HUDEP-2 (cell line): ENCODE results near the gene MAP3K10.

Experiments
- DNase-seq, 76 experiments: peaks; one replicate each; lab custom pipeline; 2025; ENCODE audit not compliant: unreplicated experiment in 76 of 76; lab: John Stamatoyannopoulos, UW

Gene MAP3K10

DNA sequence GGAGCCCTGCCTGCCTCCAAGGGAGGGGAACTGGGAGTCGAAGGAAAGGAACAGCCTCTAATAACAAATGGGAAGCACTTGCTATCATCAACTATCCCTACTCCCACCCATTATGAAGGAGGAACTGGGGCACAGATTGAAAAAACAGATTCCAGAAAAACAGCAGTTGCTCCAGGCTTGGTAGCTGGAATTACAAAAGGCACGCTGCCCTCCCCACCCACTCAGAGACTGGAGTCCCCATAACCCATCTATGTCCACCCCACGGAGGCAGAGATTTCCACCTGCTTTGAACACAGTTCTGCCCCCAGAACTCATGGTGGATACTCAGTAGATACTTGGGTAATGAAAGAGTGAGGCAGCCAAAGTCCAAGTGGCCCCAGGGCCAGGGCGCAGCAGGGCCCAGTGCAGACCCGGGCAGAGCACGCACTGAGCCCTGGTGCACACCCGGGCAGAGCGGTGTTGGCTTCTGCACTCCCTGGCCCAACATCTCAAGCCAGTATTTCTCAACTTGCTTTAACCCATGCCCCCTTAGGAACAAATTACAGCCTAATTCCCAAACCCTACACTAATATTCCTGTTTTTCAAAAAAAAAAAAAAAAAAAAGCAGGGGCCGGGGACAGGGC lies 54.4 kb downstream of the MAP3K10 start:
- no peak for DNase-seq

DNA sequence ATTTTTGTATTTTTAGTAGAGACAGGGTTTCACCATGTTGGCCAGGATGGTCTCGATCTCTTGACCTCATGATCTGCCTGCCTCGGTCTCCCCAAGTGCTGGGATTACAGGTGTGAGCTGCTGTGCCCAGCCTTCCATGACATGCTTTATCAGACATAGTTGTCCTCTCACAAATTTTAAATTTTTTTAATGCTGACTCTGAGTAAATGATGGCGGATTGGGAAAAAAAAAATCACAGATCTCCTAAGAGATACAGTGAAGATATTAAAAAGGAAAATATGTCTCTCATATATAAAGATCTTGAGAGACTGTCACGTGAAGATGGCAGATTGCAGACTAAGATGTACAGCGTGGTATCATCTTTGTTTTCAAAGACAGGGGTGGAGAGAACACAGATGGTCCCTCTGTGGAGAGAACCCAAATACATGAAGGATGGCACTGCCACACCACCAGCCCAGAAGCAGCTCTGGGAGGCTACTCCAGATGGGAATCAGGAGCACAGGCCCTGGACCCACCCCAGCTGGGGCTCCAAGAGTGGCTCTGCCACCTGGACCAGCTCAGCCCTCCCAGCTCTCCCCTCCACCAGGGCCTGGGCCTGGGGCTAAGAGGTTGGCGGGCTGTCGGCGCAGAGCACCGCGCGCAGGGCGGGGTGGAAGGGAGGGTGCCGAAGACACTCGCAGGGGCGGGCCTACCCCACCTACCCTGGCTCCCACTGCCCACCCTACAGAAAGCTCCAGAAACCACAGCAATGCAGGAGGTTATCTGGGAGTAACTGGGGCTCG lies 55.3 kb downstream of the MAP3K10 start:
- no peak for DNase-seq

DNA sequence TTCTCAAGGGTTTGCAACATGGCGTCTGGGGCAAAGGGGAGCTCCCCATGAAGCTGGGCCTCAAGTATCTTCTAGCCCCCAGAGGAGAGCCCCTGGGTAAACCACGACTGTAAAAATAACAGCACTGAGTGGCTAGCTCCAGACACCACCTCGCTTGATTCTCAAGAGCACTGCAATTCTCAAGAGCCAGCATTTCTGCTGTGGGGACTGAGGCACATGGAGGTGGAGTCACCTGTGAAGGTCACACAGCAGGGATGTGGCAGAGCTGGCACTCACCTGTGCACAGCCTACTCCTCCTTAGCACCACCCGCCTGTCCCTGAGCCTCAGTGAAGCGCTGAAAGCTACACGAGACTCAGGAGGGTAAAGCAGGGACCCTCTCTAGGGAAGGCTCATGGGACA lies 56.0 kb downstream of the MAP3K10 start:
- no peak for DNase-seq

DNA sequence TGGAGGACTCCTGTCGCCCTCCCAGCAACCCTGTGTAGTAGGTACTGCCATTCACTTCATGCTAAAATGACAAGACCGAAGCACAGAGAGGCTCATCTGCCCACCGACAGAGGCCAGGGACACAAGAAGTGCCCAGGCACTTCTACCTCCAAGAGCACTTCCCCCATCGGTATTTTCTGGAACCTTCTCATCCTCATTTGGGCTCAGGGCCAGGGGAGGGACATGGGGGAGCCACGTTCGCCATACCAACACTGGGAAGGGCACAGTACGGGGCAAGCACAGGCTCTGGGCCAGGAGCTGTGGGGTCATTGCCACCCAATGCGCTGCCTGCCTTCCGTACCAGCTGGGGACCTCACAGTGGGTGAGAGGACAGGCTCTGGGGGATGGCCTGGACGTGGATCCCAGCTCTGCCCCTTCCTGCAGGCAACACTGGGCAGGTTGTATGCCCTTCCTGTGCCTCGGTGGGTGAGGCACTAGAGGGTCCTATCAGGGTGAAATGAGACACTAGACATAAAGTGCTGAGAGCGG lies 56.6 kb downstream of the MAP3K10 start:
- DNase-seq = no peak

DNA sequence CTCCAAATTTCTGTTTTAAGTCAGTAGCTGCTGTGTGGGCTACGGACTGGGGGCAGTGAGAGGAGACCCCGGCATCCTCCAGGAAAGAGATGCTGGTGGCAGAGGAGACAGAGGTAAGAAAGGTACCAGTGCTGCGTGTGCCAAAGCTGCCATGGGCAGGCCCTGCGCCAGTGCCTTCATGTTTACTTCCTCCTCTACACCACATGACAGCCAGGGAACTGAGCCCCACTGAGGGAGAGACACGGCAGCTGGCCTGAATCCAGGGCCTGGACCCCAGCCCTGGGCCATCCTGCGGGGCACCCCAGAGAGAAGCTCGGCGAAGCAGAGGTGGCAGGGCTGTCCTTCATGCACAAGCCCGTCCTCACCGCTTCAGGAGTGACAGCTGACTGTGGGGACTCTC lies 58.0 kb downstream of the MAP3K10 start:
- no peak for DNase-seq

DNA sequence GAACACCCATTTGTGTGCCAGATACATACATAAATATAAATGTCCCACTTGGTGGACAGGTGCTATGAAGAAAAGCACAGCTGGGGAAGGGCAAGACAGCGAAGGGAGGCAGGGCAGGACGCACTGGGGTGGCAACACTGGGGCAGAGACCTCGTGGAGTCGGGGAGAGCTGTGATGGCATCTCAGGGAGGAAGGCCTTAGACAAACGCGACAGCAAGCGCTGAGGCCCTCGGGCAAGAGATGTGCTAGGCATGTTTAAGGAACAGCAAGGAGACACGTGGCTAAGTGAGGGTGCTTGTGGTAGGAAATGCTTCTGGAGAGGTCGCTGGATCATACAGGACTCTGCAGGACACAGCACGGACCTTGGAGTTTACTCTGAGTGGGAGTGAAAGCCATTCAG lies 58.6 kb downstream of the MAP3K10 start:
- no peak for DNase-seq

DNA sequence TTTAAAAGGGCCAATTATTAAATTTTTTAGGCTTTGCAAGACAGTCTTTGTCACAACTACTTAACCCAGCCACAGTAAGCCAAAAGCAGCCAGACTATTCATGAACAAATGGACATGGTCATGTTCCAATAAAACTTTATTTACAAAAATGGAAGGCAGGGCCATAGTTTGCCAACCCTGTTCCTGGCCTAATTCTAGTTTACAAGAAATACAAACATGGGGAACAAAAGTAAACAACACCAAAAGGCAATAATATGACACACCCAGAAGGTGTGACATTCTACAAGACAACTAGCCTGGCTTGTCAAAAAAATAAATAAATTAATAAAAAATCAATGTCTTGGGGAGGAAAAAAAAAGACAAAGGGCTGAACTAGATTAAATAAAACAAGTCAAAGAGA lies 60.0 kb downstream of the MAP3K10 start:
- DNase-seq = no peak

DNA sequence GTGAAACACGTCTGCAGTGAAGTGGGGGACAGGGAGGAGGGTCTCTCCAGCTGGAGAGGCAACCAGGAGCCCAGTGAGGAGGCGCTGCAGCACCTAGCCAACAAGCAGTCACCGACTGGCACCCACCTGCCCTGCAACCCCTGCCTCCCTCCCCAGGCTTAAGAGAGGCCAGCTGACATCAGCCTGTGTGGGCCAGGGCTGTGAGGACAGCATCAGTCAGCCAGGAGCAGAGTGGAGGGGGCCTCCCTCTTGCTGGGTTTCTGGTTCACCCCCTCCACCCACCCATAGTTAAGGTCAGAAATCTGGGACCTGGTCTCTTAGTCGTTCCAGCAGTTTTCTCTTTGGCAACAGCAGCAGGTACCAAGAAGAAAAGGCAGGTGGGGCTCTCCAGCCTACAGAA lies 60.8 kb downstream of the MAP3K10 start:
- DNase-seq = no peak

DNA sequence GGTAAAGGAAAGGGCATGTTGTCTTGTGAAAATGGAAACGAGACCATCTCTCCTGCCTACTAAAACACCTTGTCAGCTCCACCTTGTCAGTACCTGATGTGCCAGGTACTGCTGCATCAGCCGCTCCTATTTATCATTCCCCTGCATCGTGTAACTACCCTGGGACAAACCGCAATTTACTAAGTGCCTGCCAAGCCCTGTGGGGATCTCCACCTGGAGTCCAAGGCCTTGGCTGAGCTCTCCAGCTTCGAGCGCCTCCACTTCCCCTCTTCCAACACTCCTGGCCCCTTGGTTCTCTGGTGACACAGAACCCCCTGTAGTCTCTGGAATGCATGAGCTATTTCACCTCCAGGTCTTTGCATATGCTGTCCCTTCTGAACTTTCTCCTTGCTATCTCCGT lies 61.2 kb downstream of the MAP3K10 start:
- DNase-seq = no peak

DNA sequence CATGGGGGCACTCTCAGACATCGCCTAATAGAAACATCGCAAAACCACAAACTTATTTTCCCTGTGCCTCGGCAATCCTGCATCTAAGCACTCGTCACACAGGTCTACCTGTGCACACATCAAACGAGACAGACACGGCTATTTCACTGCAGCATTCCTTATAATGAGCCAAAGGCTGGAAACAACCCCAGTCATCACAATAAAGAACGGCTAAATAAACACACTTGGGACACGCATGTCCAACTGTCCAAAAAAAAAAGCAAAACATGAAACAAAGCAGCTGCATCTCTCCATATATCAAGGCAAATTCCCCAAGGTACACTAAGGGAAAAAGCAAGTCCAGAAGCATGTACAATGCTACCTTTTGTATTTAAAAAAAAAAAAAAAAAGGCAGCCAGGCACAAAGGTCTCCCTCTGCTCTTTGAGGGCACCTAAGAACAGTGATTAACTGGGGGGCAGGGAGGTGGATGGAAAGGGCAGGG lies 62.4 kb downstream of the MAP3K10 start:
- no peak for DNase-seq

DNA sequence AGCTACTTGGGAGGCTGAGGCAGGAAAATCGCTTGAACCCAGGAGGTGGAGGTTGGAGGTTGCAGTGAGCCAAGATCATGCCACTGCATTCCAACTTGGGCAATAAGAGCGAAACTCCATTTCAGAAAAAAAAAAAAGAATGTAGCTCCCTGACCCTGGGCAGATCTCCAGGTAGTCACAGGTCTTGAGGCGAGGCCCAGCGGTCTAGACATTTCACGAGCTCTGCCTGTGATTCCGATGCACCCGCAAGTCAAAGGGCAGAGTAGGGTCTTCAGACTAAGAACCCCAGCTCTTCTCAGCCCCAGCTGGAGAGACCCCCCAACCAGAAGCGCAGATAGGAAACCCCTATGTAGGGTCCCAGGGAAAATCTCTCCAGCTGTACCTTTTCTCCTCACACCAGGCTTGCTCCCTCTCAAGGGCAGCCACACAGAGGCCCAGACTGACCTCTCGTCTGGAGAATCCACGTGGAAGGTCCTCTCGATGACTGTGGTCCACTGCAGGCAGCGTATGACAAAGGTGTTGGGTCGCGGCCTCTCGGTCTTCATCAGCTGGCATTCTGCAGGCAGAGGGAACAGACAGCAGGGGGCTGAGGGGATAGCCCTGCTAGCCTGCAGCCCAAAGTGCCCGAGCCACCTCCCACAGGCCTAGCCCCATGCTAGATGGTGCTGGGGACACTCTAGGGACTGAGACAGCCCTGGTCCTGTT lies 63.6 kb downstream of the MAP3K10 start:
- no peak for DNase-seq

DNA sequence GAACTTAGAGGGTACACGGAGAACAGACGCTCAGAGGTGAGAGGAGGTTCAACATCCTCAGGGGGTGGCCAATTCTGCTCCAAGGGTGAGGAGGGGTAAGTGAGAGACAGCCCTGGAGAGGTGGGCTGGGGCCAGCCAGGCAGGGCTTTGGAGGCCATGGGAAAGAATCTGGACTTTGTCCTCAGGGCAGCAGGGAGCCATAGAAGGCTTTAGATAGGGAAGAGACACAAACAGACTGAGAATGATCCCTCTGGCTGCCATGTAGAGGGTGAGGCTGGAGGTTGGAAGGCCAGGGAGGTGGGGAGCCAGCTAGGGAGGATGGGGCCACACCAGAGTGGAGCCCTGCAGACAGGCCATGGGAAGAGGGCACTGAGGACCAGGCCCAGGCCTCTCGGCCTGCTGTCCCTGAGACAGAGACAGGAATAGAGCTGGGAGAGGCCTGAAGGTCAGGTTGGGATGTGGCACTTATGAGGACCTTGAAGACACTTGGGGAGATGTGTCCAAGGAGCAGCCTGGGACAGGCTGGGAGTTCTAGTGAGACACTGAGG lies 64.5 kb downstream of the MAP3K10 start:
- DNase-seq = no peak

DNA sequence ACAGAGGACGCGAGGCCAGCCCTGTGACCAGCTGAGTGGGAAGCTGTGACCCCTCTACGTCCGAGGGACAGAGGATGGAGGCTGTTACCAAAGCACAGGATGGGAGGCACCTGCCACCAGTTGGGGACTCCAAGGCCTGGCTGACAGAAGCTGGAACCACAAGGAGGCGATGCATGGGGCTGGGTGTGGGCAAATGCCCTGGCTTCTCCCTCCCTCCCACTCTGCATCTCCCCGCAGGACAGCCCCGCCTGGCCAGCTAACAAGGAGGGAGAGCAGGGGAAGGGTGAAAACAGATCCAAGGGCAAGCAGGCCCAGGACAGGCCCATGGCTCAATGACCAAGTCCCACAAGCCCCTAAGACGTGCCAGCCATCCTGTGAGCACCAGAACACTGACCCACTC lies 65.3 kb downstream of the MAP3K10 start:
- no peak for DNase-seq

DNA sequence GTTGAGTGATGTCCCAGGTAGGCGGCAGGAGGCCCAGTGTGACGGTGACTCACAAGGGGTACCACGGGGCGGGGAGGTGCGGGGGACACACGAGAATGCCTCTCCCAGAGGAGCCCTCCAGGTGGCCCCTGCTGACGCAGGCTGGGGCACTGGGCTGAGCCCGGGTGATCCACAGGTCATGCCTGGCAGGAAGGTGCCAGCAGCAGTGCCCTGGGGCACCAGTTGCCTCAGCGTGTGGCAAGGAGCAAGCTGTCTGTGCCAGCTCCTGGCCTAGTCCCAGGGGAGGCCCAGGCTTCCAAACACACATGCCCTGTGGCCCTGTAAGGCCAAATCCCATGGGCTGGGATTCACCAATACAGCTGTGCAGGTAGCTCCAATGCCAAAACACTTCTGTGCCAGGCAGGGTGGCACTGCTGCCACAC lies 65.9 kb downstream of the MAP3K10 start:
- DNase-seq = no peak

DNA sequence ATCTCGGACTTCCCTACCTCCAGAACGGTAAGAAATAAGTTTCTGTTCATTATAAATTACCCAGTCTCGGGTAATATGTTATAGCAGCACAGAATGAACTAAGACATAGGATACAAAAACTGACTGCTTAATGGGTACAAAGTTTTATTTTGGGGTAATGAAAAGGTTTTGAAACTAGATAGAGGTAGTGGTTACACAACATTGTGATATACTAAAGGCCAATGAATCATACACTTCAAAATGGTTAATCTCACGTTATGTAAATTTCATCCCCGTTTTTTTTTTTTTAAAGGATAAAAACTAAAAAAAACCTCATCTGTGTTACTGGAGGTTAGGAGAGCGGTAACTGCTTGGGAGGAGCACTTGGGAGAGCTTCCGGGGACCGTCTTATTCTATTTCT lies 70.4 kb downstream of the MAP3K10 start:
- DNase-seq = no peak

DNA sequence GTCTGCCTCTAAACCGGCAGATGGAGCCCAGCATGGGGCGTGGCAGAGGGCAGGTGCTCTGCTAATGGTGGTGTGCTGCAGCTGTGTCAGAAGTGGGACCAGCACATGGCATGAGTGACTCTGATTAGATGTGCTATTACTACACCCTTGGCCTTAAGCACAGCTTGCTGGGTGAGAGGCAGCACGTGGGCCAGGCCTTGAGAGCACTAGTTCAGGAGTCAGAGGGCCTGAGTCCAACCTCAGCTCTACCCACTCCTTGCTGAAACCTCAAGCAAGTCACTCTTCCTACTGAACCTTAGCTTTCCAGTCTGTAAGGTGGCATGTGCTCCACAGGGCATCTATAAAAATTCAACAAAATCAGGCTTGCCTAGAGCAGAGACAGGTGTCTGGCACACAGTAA lies 71.2 kb downstream of the MAP3K10 start:
- no peak for DNase-seq

DNA sequence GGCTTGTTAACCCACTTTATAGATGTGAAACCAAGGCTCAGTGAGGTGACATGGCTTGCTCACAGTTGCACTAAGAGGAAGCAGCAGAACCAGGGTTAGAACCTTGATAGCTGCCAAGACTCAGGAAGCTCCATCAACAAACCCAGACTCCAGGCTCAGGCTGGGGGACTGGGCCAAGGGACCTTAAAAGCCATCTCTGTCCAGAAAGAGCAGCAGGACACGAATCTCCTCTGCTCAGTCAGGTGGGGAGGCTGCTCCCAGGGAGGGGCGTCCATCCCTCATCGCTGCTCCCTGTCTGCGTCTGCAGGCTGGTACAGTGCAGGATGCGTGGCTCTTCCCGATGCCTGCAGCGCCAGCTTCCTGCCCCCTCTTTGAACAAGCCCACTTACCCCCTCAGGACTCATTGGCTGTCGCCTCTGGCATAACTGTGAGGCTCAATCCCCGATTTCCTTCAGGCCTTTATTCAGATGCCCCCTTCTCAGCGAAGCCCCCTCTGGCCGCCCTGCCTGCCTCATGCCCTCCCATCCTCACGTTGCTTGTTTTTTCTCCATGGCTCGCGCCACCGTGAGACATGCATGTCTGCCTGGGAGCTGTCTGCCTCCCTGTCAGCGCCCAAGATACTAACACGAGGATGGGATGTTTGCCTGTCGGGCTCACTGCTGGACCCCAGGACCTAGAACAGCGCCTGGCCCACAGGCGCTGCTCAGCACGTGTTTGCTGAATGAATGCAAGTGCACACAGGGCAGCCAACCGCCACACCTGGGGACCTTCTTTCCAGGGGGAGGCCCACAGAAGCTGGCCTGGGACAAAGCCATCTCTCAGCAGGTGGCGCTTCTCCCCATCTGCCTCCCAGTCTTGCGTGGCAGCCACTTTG lies 72.5 kb downstream of the MAP3K10 start:
- DNase-seq = no peak

DNA sequence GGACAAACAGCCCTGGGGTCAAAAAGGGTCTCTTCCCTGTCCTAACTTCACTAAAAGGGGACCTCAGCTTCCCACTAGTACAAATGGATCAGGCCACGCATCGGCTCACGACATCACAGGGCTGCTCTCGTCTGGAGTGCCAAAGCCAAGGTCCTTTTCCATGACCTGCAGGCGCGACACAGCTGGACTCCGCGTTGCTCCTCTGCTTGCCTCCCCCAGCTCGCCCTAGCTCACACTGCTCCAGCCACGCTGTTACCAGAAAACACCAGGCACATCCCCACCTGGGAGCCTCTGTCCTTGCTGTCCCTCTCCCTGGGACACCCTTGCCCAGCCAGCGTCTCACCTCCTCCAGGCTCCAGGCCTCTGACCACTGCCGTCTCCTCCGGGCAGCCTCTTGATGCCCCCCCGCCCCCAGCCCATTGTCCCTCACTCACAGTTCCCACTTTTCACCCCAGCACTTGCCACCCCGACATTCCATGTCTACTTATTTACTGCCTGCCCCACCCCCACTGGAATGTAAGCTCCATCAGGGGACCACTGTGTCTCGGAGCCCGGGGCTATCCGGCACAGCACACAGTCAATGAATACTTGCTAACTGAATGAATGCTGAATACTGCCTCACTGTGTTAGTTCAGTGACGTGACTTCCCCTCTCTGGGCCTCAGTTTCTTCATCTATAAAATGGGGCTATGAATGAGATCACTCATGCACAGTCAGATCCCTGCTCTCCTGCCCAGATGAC lies 73.3 kb downstream of the MAP3K10 start:
- DNase-seq = no peak
